Neuronal stem cell (in vitro differentiated cells): ENCODE results near the gene REC114.
"Not testable (repeated sequence)": the region's sequence is repeated elsewhere in the genome, so short reads cannot be mapped to it uniquely, and the experiment has no call there.

ENCODE experiments used
- DNase-seq: peaks from one replicate; pipeline ENCODE4 v3.0.0-alpha.2; 2013; ENCODE audit warnings: low spot score
- H2AFZ ChIP-seq: one replicate; pipeline ENCODE4 v1.6.1; 2013; ENCODE audit warnings: mild to moderate bottlenecking, low read length, inconsistent platforms
- H2AK5ac ChIP-seq: 2 replicates; pipeline ENCODE4 v1.6.1; 2013; ENCODE audit warnings: low read depth, mild to moderate bottlenecking, inconsistent platforms, low read length, moderate library complexity, mixed read lengths
- H2BK120ac ChIP-seq: 2 replicates; pipeline ENCODE4 v1.6.1; 2013; ENCODE audit warnings: low read depth, mild to moderate bottlenecking, inconsistent platforms, low read length, moderate library complexity, mixed read lengths
- H2BK12ac ChIP-seq: one replicate; pipeline ENCODE4 v1.6.1; 2013; ENCODE audit warnings: low read length, inconsistent platforms
- H2BK15ac ChIP-seq: 2 replicates; pipeline ENCODE4 v1.6.1; 2013; ENCODE audit warnings: mild to moderate bottlenecking, low read length, inconsistent platforms, mixed read lengths
- H2BK5ac ChIP-seq: one replicate; pipeline ENCODE4 v1.6.1; 2013; ENCODE audit warnings: inconsistent platforms, mild to moderate bottlenecking, low read length, moderate library complexity
- H3K14ac ChIP-seq: one replicate; pipeline ENCODE4 v1.6.1; 2013; ENCODE audit warnings: low read length, inconsistent platforms
- H3K18ac ChIP-seq: 2 replicates; pipeline ENCODE4 v1.6.1; 2013; ENCODE audit warnings: low read length, inconsistent platforms
- H3K23ac ChIP-seq: 2 replicates; pipeline ENCODE4 v1.6.1; 2013; ENCODE audit warnings: low read depth, mild to moderate bottlenecking, mixed read lengths, low read length, inconsistent platforms; ENCODE audit not compliant: poor library complexity
- H3K27ac ChIP-seq: replicated peaks from 3 replicates; pipeline ENCODE4 v1.5.1; 2013; ENCODE audit warnings: low read length, inconsistent platforms
- H3K27me3 ChIP-seq, 3 experiments: 2 replicates each; pipeline ENCODE4 v1.6.1; 2013; ENCODE audit warnings: low read length in 3 of 3, mild to moderate bottlenecking in 2 of 3, inconsistent platforms in 1 of 3, low read depth in 1 of 3, mixed read lengths in 1 of 3, moderate library complexity in 1 of 3; ENCODE audit not compliant: control insufficient read depth in 3 of 3, insufficient read depth in 3 of 3
- H3K36me3 ChIP-seq, 2 donors: replicated peaks in 1 of 2; 2 replicates each; pipeline ENCODE4 v1.6.1; 2013; ENCODE audit warnings: low read length in 2 of 2; ENCODE audit not compliant: control insufficient read depth in 2 of 2, insufficient read depth in 2 of 2
- H3K4ac ChIP-seq: 2 replicates; pipeline ENCODE4 v1.6.1; 2013; ENCODE audit warnings: inconsistent platforms, mild to moderate bottlenecking, low read length, moderate library complexity
- H3K4me1 ChIP-seq, 2 donors: 1 replicate in 1 of 2; 2 replicates in 1 of 2; pipeline ENCODE4 v1.6.1; 2013; ENCODE audit warnings: low read length in 2 of 2, low read depth in 1 of 2; ENCODE audit not compliant: control insufficient read depth in 2 of 2, insufficient read depth in 1 of 2
- H3K4me2 ChIP-seq: one replicate; pipeline ENCODE4 v1.6.1; 2013; ENCODE audit warnings: mild to moderate bottlenecking, low read length, inconsistent platforms; ENCODE audit not compliant: insufficient read depth, poor library complexity, severe bottlenecking
- H3K4me3 ChIP-seq, 2 donors: 2 replicates each; pipeline ENCODE4 v1.5.1; 2013; ENCODE audit warnings: low read length in 2 of 2, mild to moderate bottlenecking in 2 of 2, inconsistent platforms in 1 of 2, moderate library complexity in 1 of 2
- H3K79me1 ChIP-seq: one replicate; pipeline ENCODE4 v1.6.1; 2013; ENCODE audit warnings: low read depth, mild to moderate bottlenecking, inconsistent platforms, low read length, moderate library complexity
- H3K9ac ChIP-seq: one replicate; pipeline ENCODE4 v1.6.1; 2013; ENCODE audit warnings: mild to moderate bottlenecking, low read depth, low read length, inconsistent platforms; ENCODE audit not compliant: poor library complexity
- H3K9me3 ChIP-seq, 2 donors: replicated peaks in 1 of 2; 2 replicates each; pipeline versions ENCODE3 to v1.6.1; 2013; ENCODE audit warnings: low read length in 2 of 2, mild to moderate bottlenecking in 2 of 2, inconsistent platforms in 1 of 2, low read depth in 1 of 2, mixed read lengths in 1 of 2, moderate library complexity in 1 of 2; ENCODE audit not compliant: control insufficient read depth in 2 of 2, insufficient read depth in 1 of 2
- H4K8ac ChIP-seq: one replicate; pipeline ENCODE4 v1.6.1; 2013; ENCODE audit warnings: low read depth, mild to moderate bottlenecking, inconsistent platforms, low read length, moderate library complexity
- H4K91ac ChIP-seq: one replicate; pipeline ENCODE4 v1.6.1; 2013; ENCODE audit warnings: low read length, low read depth, mild to moderate bottlenecking, inconsistent platforms; ENCODE audit not compliant: poor library complexity
- WGBS, 2 donors: extraction: QIAGEN DNeasy Blood & Tissue Kit; methylation state at CpG; one replicate each; pipeline ENCODE4 v1.1.7; 2013; ENCODE audit warnings: missing lambda C conversion rate in 2 of 2, mixed read lengths in 1 of 2; ENCODE audit not compliant: insufficient read length in 2 of 2, insufficient replicate concordance in 1 of 2; ENCODE audit errors: extremely low coverage in 2 of 2; 5-methylcytosine and 5-hydroxymethylcytosine counted together

Gene REC114

GRCh38 chr15:73541479-73541878 lies 98.5 kb downstream of the REC114 start:
- Histone ChIP-seq H3K9me3 (no peaks in the 10 kb centered on the region), H3K4me2 (no peak overlapping the region), H2AFZ (no peak overlapping the region), H2BK5ac (no peak overlapping the region), H3K36me3 (no peaks in the 10 kb centered on the region), H2AK5ac (no peak overlapping the region), H3K79me1 (no peaks in the 10 kb centered on the region), H2BK15ac (no peak overlapping the region), H3K9ac (no peak overlapping the region), H3K27ac (no peak overlapping the region), H3K18ac (no peak overlapping the region), H3K23ac (no peak overlapping the region), H3K4ac (no peak overlapping the region), H3K4me3 (no peak overlapping the region), H2BK120ac (no peak overlapping the region), H3K14ac (no peak overlapping the region), H3K4me1 (no peaks in the 10 kb centered on the region), H3K27me3 (no peaks in the 10 kb centered on the region), H4K8ac (no peak overlapping the region), H2BK12ac (no peak overlapping the region), H4K91ac (no peak overlapping the region)
- no peak for DNase-seq

GRCh38 chr15:73548925-73549324 lies 106.0 kb downstream of the REC114 start:
- not testable (repeated sequence) for H3K23ac ChIP-seq, H3K4me3 ChIP-seq, H2BK12ac ChIP-seq, H3K27me3 ChIP-seq, DNase-seq, H2BK15ac ChIP-seq, H2BK120ac ChIP-seq, H3K36me3 ChIP-seq, H3K9ac ChIP-seq, H4K91ac ChIP-seq, H2BK5ac ChIP-seq, H3K4me1 ChIP-seq, H2AK5ac ChIP-seq, H3K9me3 ChIP-seq, H2AFZ ChIP-seq, H3K18ac ChIP-seq, H3K14ac ChIP-seq, H3K4me2 ChIP-seq, H3K4ac ChIP-seq, H3K79me1 ChIP-seq, H3K27ac ChIP-seq, H4K8ac ChIP-seq
- WGBS, 2 donors: no CpG with 5 or more reads among the region's 3 CpGs

DNA sequence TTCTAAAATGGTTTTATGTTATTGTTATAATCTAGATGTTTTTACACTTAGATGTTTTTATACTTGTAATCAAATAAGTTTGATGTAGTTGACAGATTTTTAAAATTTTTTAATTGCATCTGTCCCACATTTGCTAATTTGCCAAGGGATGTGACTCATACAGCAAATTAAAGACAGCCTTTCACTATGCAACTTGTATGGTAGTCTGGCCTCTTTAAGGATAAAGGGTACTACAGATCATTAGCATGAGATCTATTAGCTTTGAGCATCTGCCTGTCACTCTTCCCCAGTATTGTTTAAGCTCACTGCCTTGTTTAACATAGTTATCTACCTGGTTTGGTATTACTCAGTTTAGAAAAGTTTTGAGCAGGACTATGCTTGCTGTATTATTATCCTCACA lies 107.2 kb downstream of the REC114 start:
- DNase-seq: no peak

GRCh38 chr15:73555080-73555479 lies 112.1 kb downstream of the REC114 start:
- Histone ChIP-seq H3K9ac (no peak overlapping the region), H3K36me3 (peaks cover 4 to 32% of the 10 kb centered on the region in 2 donors), H2AFZ (no peak overlapping the region), H3K9me3 (no peaks in the 10 kb centered on the region), H3K4ac (no peak overlapping the region), H2BK15ac (no peak overlapping the region), H2AK5ac (no peak overlapping the region), H3K14ac (no peak overlapping the region), H2BK120ac (no peak overlapping the region), H4K91ac (no peak overlapping the region), H3K4me3 (no peak overlapping the region), H2BK12ac (no peak overlapping the region), H3K27ac (no peak overlapping the region), H3K4me2 (no peak overlapping the region), H4K8ac (no peak overlapping the region), H3K23ac (no peak overlapping the region), H3K27me3 (no peaks in the 10 kb centered on the region), H3K4me1 (no peaks in the 10 kb centered on the region), H3K79me1 (no peaks in the 10 kb centered on the region), H3K18ac (no peak overlapping the region), H2BK5ac (no peak overlapping the region)
- WGBS, 2 donors: no CpG with 5 or more reads among the region's 4 CpGs
- no peak for DNase-seq

More for the DNA sequence above, 107.2 kb downstream of the REC114 start:
- H3K4me1 ChIP-seq: no peaks in the 10 kb centered on the region
- no peaks in the 10 kb centered on the region for H3K36me3 ChIP-seq
- H2AK5ac ChIP-seq: no peak overlapping the region
- H3K9me3 ChIP-seq: no peaks in the 10 kb centered on the region
- no peak overlapping the region for H2BK120ac ChIP-seq
- no peak overlapping the region for H4K91ac ChIP-seq
- no peak overlapping the region for H3K4ac ChIP-seq
- no peak overlapping the region for H4K8ac ChIP-seq
- no peak overlapping the region for H2BK15ac ChIP-seq
- no peak overlapping the region for H2BK12ac ChIP-seq
- no peak overlapping the region for H3K4me3 ChIP-seq
- H3K27ac ChIP-seq: no peak overlapping the region
- H3K27me3 ChIP-seq: no peaks in the 10 kb centered on the region
- H2AFZ ChIP-seq: no peak overlapping the region
- no peak overlapping the region for H3K4me2 ChIP-seq
- H2BK5ac ChIP-seq: no peak overlapping the region
- no peak overlapping the region for H3K18ac ChIP-seq
- no peak overlapping the region for H3K9ac ChIP-seq
- H3K23ac ChIP-seq: no peak overlapping the region
- H3K14ac ChIP-seq: no peak overlapping the region
- no peaks in the 10 kb centered on the region for H3K79me1 ChIP-seq
